A673 (cell line): ENCODE results near the gene XRCC6. TPM values are rescaled to one million over a fixed set of nuclear protein-coding genes. Genes with fewer than 3 reads are reported as not detected.

Source experiments
- BruUV-seq: library from RNA; stranded (reverse); fragments of 400-500 nt; replicated peaks from 2 replicates; lab custom pipeline; 2021; lab: Mats Ljungman, UMichigan
- CTCF ChIA-PET: fragments of 300-600 bp; sonication (Branson Sonifier 250); formaldehyde crosslinking; loops from one replicate; lab custom pipeline; 2022; ENCODE audit warnings: antibody characterized with exemption; lab: Charles Lee
- POLR2A ChIA-PET: fragments of 300-600 bp; sonication (Branson Sonifier 250); formaldehyde crosslinking; loops from one replicate; lab custom pipeline; 2022; ENCODE audit warnings: antibody characterized with exemption; ENCODE audit not compliant: low non-redundant PET; lab: Charles Lee
- DNase-seq: peaks from one replicate; pipeline ENCODE4 v3.0.0-alpha.2; 2015; ENCODE audit warnings: low spot score
- H3K27ac ChIP-seq: fragments of 200-600 bp; sonication (generic); 2 replicates; pipeline ENCODE4 v1.5.1; 2016; ENCODE audit warnings: mixed run types, low read depth, mild to moderate bottlenecking, mixed read lengths, antibody characterized with exemption, low read length; ENCODE audit not compliant: poor library complexity, severe bottlenecking
- H3K27me3 ChIP-seq: fragments of 200-600 bp; sonication (generic); replicated peaks from 2 replicates; pipeline ENCODE4 v1.6.1; 2017; ENCODE audit warnings: mixed run types, low read depth, mild to moderate bottlenecking, mixed read lengths, antibody characterized with exemption, low read length; ENCODE audit not compliant: insufficient read depth, poor library complexity
- H3K36me3 ChIP-seq: fragments of 200-600 bp; sonication (generic); 2 replicates; pipeline ENCODE4 v1.6.1; 2016; ENCODE audit warnings: mixed run types, mild to moderate bottlenecking, mixed read lengths, antibody characterized with exemption, low read length; ENCODE audit not compliant: insufficient read depth, poor library complexity, severe bottlenecking
- H3K4me1 ChIP-seq: fragments of 200-600 bp; sonication (generic); 2 replicates; pipeline ENCODE4 v1.6.1; 2017; ENCODE audit warnings: mixed run types, mild to moderate bottlenecking, mixed read lengths, antibody characterized with exemption, low read length; ENCODE audit not compliant: insufficient read depth, poor library complexity, severe bottlenecking
- H3K4me3 ChIP-seq: fragments of 200-600 bp; sonication (generic); 2 replicates; pipeline ENCODE4 v1.5.1; 2016; ENCODE audit warnings: low read depth, mixed run types, mild to moderate bottlenecking, mixed read lengths, low read length; ENCODE audit not compliant: poor library complexity, severe bottlenecking
- H3K9me3 ChIP-seq: fragments of 200-600 bp; sonication (generic); 2 replicates; pipeline ENCODE4 v1.6.1; 2016; ENCODE audit warnings: mixed run types, low read depth, mild to moderate bottlenecking, mixed read lengths, antibody characterized with exemption, low read length; ENCODE audit not compliant: poor library complexity, severe bottlenecking
- CTCF ChIP-seq: fragments of 300-800, 200-600 bp; sonication (generic); conservative IDR thresholded peaks from 2 replicates; pipeline ENCODE4 v1.5.1; 2017; ENCODE audit warnings: low read depth, mild to moderate bottlenecking, antibody characterized with exemption, low read length, moderate library complexity, mixed read lengths
- EZH2 ChIP-seq: fragments of 200-600 bp; sonication (generic); IDR thresholded peaks from 2 replicates; pipeline ENCODE4 v1.6.1; 2017; ENCODE audit warnings: borderline replicate concordance, low read depth, mild to moderate bottlenecking, mixed read lengths, antibody characterized with exemption, low read length; ENCODE audit not compliant: poor library complexity, severe bottlenecking
- intact Hi-C: fragments of 100-400 bp; cut with micrococcal nuclease; formaldehyde crosslinking; loops from one replicate; pipeline ENCODE4 v1.10.0; 2022; ENCODE audit not compliant: unreplicated experiment
- total RNA-seq: library from RNA; stranded (reverse); gene quantifications from 2 replicates; pipeline ENCODE4 v1.2.3, GENCODE V29; 2021

XRCC6 gene
- total RNA-seq, 1 experiment from 2014 or later: 558 TPM

GRCh38 chr22:41682033-41682807 lies 61.1 kb downstream of the XRCC6 start:
- no peaks in the 10 kb centered on the region for H3K27me3 ChIP-seq
- peak; percentile 83 for DNase-seq
- H3K36me3 ChIP-seq: peaks cover 28% of the 10 kb centered on the region
- peak overlapping the region; percentile 69 for H3K27ac ChIP-seq
- POLR2A ChIA-PET: no interaction called here
- H3K4me1 ChIP-seq: peaks cover 2% of the 10 kb centered on the region
- no peaks in the 10 kb centered on the region for H3K9me3 ChIP-seq
- H3K4me3 ChIP-seq: peak overlapping the region; percentile 68
- intact Hi-C loops: no loop called here
- CTCF ChIA-PET: no interaction called here
- no peak for TF ChIP-seq CTCF
- TF ChIP-seq EZH2: no peak
- BruUV-seq: TSS peak; percentile 29

GRCh38 chr22:41683052-41683451 lies 62.0 kb downstream of the XRCC6 start:
- BruUV-seq: no TSS peak
- peaks cover 23% of the 10 kb centered on the region for H3K36me3 ChIP-seq
- POLR2A ChIA-PET: no interaction called here
- H3K4me3 ChIP-seq: peak overlapping the region; percentile 68
- intact Hi-C loops: no loop called here
- DNase-seq: no peak
- no peaks in the 10 kb centered on the region for H3K27me3 ChIP-seq
- H3K27ac ChIP-seq: peak overlapping the region; percentile 69
- H3K4me1 ChIP-seq: peaks cover 5% of the 10 kb centered on the region
- H3K9me3 ChIP-seq: no peaks in the 10 kb centered on the region
- TF ChIP-seq EZH2 (no peak), CTCF (no peak)
- CTCF ChIA-PET: interaction anchor here (0.7 kb wide), 1 partner anchor 243 kb away, joined by 3 read pairs; no protein-coding TSS in a partner anchor

DNA sequence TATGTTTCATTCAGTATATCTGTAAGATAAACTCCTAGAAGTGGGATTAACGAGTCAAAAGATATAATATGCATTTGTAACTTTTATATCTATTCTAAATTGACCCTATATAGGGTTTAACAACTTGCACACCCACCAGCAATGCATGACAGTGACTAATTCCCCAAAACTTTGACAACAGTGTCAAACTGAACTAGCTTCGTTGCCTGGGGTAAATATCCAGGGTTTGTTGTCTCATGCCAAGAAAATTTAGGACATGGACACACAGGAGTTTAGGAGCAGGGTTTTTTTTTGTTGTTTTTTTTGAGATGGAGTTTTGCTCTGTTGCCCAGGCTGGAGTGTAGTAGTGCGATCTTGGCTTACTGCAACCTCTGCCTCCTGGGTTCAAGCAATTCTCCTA lies 62.5 kb downstream of the XRCC6 start:
- no peaks in the 10 kb centered on the region for H3K9me3 ChIP-seq
- H3K36me3 ChIP-seq: peaks cover 17% of the 10 kb centered on the region
- H3K27ac ChIP-seq: no peak overlapping the region
- H3K4me1 ChIP-seq: peaks cover 5% of the 10 kb centered on the region
- TF ChIP-seq EZH2 (no peak), CTCF (no peak)
- DNase-seq: no peak
- no TSS peak for BruUV-seq
- intact Hi-C loops: no loop called here
- no peak overlapping the region for H3K4me3 ChIP-seq
- H3K27me3 ChIP-seq: no peaks in the 10 kb centered on the region
- CTCF ChIA-PET: interaction anchor here (0.6 to 0.7 kb wide), 2 partner anchors 13 to 242 kb away, joined by 3 to 5 read pairs; no protein-coding TSS in a partner anchor
- POLR2A ChIA-PET: interaction anchor here (0.6 kb wide), 1 partner anchor 265 kb away, joined by 3 read pairs; no protein-coding TSS in a partner anchor
